ENCODE results near the gene MRPL40. TPM values are rescaled to one million over a fixed set of nuclear protein-coding genes. Genes with fewer than 3 reads are reported as not detected.
A peak's percentile ranks its signal among the peaks of the same experiment; 100 is the strongest.

The MRPL40 gene
- total and polyA plus RNA-seq, 2 of the 13 experiments (the other 11 are each of a cell fraction or from before 2014, with no cell fraction given), result 42.7 to 79.7 TPM

- TF ChIP-seq ZNF580 (CRISPR knock-in tag; IDR thresholded peaks at IDR 0.05; ENCODE audit: borderline replicate concordance, low read depth) (no peak), FOXO4 (CRISPR knock-in tag; conservative IDR thresholded peaks at IDR 0.05) (no peak), CENPT (CRISPR knock-in tag; IDR thresholded peaks at IDR 0.05; ENCODE audit: low read depth) (no peak), ZNF713 (CRISPR knock-in tag; IDR thresholded peaks at IDR 0.05) (no peak), PREB (CRISPR knock-in tag; IDR thresholded peaks at IDR 0.05) (no peak), ZNF776 (CRISPR knock-in tag; IDR thresholded peaks at IDR 0.05) (no peak), ATF3 (CRISPR knock-in tag; IDR thresholded peaks at IDR 0.05) (no peak), TEAD2 (CRISPR knock-in tag; IDR thresholded peaks at IDR 0.05) (no peak), EHMT2 (IDR thresholded peaks at IDR 0.05; ENCODE audit: borderline replicate concordance, low read depth, low read length) (peak; percentile 28; the same call in 1 of the 2 replicates), AHR (CRISPR knock-in tag; IDR thresholded peaks at IDR 0.05) (no peak), POLR2AphosphoS5 (IDR thresholded peaks at IDR 0.05; ENCODE audit: low read depth, low read length) (peak; percentile 37; the same call in 1 of the 2 replicates), SKIL (CRISPR knock-in tag; IDR thresholded peaks at IDR 0.05; ENCODE audit: borderline replicate concordance) (no peak), GLMP (CRISPR knock-in tag; IDR thresholded peaks at IDR 0.05; ENCODE audit: borderline replicate concordance) (no peak), TAF15 (IDR thresholded peaks at IDR 0.05; ENCODE audit: low read depth, low read length, poor library complexity, severe bottlenecking) (no peak), HOXA3 (CRISPR knock-in tag; IDR thresholded peaks at IDR 0.05) (peak; percentile 97), ZNF138 (CRISPR knock-in tag; IDR thresholded peaks at IDR 0.05; ENCODE audit: low read depth) (no peak), ZNF513 (CRISPR knock-in tag; conservative IDR thresholded peaks at IDR 0.05) (no peak), ZNF724P (CRISPR knock-in tag; IDR thresholded peaks at IDR 0.05; ENCODE audit: borderline replicate concordance) (0 out of 2 replicates have a peak, but pooled peaks have one; percentile 33), REL (CRISPR knock-in tag; conservative IDR thresholded peaks at IDR 0.05) (no peak), CEBPB (IDR thresholded peaks at IDR 0.05; ENCODE audit: borderline replicate concordance, low read depth, low read length) (no peak), JUND (CRISPR knock-in tag; IDR thresholded peaks at IDR 0.05) (no peak)
These were observed 47.2 kb downstream of the MRPL40 start, which contains the start of gene CDC45 (continued) for GRCh38 chr22:19479355-19480172.
